ENCODE data around the gene CARD14. TPM values are rescaled to one million over a fixed set of nuclear protein-coding genes. Genes with fewer than 3 reads are reported as not detected.

Gene CARD14
- polyA plus RNA-seq, 1 experiment: not detected

DNA sequence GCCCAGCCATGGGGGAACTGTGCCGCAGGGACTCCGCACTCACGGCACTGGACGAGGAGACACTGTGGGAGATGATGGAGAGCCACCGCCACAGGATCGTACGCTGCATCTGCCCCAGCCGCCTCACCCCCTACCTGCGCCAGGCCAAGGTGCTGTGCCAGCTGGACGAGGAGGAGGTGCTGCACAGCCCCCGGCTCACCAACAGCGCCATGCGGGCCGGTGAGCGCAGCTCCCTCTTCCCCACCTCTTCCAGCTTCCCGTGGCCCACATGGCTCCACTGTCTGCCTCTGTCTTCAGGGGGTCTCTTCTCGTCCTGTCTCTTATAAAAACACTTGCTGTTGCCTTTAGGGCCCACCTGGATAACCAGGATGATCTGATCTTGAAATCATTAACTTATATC is 11.6 kb downstream of the CARD14 start:
- TF ChIP-seq, protein P1, sequence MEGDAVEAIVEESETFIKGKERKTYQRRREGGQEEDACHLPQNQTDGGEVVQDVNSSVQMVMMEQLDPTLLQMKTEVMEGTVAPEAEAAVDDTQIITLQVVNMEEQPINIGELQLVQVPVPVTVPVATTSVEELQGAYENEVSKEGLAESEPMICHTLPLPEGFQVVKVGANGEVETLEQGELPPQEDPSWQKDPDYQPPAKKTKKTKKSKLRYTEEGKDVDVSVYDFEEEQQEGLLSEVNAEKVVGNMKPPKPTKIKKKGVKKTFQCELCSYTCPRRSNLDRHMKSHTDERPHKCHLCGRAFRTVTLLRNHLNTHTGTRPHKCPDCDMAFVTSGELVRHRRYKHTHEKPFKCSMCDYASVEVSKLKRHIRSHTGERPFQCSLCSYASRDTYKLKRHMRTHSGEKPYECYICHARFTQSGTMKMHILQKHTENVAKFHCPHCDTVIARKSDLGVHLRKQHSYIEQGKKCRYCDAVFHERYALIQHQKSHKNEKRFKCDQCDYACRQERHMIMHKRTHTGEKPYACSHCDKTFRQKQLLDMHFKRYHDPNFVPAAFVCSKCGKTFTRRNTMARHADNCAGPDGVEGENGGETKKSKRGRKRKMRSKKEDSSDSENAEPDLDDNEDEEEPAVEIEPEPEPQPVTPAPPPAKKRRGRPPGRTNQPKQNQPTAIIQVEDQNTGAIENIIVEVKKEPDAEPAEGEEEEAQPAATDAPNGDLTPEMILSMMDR (IDR thresholded peaks at IDR 0.05; ENCODE audit: low read depth, low read length): no peak
- H3K27ac ChIP-seq (ENCODE audit: low read depth, low read length): no peak overlapping the region
- H3K9me3 ChIP-seq (ENCODE audit: control insufficient read depth, insufficient read depth, low read length): no peaks in the 10 kb centered on the region; the same call in 1 of the 2 replicates
- ChIA-PET POLR2A (no interaction called here), CTCF (interaction anchor here (1.0 kb wide), 1 partner anchor 13 kb away, joined by 3 read pairs; no protein-coding TSS in a partner anchor)
- H3K27me3 ChIP-seq (ENCODE audit: control insufficient read depth, insufficient read depth, low read length): peaks cover 45% of the 10 kb centered on the region
- H3K4me3 ChIP-seq (ENCODE audit: low read depth, low read length): no peak overlapping the region
- DNase-seq (ENCODE audit: low read depth, low spot score): no peak

DNA sequence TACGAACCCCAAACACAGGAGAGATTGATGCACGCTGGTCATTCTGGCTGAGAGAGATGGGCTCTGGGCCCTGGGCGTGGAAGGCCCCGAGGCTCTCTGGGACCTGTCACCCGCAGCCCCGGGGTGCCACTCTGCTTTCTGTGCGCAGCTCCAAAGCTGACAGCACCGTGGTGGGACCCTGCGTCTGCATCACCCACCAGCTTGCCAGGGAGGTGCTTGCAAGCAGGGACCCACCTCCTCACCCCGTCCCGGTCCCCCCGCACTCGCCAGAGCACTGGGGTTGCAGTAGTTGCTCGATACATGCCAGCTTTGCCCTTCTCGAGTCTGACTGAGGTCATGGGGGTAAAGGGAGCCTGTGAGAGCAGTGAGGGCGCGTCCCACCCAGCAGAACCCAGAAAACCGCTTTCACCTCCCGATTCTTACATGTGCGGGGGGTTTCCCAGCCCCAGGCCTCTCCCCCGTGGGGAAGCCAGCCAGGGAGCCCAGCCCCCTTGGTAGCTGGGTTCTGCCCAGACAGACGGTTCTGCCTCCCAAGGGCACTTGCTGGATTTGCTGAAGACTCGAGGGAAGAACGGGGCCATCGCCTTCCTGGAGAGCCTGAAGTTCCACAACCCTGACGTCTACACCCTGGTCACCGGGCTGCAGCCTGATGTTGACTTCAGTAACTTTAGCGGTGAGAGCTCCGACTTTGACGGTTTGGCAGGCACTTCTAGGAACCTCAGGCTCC is 12.5 kb downstream of the CARD14 start:
- no peak overlapping the region for H3K4me3 ChIP-seq (ENCODE audit: low read depth, low read length)
- TF ChIP-seq, protein P1 (IDR thresholded peaks at IDR 0.05; ENCODE audit: low read depth, low read length): no peak
- no peak for DNase-seq (ENCODE audit: low read depth, low spot score)
- ChIA-PET POLR2A (interaction anchor here (0.6 kb wide), 1 partner anchor 15 kb away, joined by 3 read pairs; no protein-coding TSS in a partner anchor), CTCF (no interaction called here)
- H3K27me3 ChIP-seq (ENCODE audit: control insufficient read depth, insufficient read depth, low read length): peaks cover 42% of the 10 kb centered on the region
- no peaks in the 10 kb centered on the region; the same call in 1 of the 2 replicates for H3K9me3 ChIP-seq (ENCODE audit: control insufficient read depth, insufficient read depth, low read length)
- no peak overlapping the region for H3K27ac ChIP-seq (ENCODE audit: low read depth, low read length)

DNA sequence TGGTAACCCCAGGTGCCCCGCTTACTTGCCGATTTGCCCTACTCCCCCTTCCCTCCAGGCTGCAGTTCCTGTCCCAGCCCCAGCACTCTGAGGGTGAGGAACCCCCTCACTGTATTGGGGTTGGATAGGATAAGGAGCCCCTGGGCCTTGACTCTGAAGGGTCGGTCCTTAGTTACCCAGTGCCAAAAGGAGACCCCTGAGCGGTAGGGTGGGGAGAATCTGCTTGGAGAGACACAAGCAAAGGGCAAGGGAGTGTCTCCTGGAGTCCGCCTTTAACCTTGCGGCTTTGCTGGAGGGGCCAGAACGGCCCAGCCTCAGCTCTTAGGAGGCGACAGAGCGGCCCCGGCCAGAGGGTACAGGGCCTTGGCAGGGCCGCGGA is 13.0 kb downstream of the CARD14 start:
- H3K9me3 ChIP-seq (ENCODE audit: control insufficient read depth, insufficient read depth, low read length): no peaks in the 10 kb centered on the region; the same call in 1 of the 2 replicates
- ChIA-PET CTCF (no interaction called here), POLR2A (no interaction called here)
- DNase-seq (ENCODE audit: low read depth, low spot score): no peak
- TF ChIP-seq, protein P1 (IDR thresholded peaks at IDR 0.05; ENCODE audit: low read depth, low read length): no peak
- peaks cover 39% of the 10 kb centered on the region for H3K27me3 ChIP-seq (ENCODE audit: control insufficient read depth, insufficient read depth, low read length)
- H3K4me3 ChIP-seq (ENCODE audit: low read depth, low read length): no peak overlapping the region
- H3K27ac ChIP-seq (ENCODE audit: low read depth, low read length): no peak overlapping the region

DNA sequence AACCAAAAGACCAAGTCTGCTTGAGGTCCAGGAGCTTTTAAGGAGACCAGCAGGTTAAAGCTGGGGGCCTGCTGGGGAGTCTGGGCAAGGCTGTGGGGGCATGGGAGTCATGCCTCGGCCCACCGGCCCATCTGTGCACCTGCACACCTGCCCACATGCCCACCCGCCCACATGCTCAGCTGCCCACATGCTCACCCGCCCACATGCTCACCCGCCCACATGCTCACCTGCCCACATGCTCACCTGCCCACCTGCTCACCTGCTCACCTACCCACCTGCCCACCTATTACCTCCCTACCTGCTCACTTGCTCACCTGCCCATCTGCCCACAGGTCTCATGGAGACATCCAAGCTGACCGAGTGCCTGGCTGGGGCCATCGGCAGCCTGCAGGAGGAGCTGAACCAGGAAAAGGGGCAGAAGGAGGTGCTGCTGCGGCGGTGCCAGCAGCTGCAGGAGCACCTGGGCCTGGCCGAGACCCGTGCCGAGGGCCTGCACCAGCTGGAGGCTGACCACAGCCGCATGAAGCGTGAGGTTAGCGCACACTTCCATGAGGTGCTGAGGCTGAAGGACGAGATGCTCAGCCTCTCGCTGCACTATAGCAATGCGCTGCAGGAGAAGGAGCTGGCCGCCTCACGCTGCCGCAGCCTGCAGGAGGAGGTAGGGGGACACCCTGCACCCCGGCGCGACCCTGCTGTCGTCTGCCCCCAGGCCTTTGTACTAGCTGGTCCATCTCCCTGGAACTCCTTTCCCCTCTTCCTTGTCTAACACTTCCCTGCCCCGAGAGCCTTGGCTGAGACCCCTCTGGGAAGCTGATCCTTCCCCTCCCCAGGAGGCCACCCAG is 14.0 kb downstream of the CARD14 start:
- Histone ChIP-seq H3K9me3 (ENCODE audit: control insufficient read depth, insufficient read depth, low read length) (peaks cover 4% of the 10 kb centered on the region), H3K27ac (ENCODE audit: low read depth, low read length) (no peak overlapping the region), H3K27me3 (ENCODE audit: control insufficient read depth, insufficient read depth, low read length) (peaks cover 39% of the 10 kb centered on the region), H3K4me3 (ENCODE audit: low read depth, low read length) (no peak overlapping the region)
- ChIA-PET CTCF (no interaction called here), POLR2A (no interaction called here)
- DNase-seq (ENCODE audit: low read depth, low spot score): no peak
- TF ChIP-seq, protein P1 (IDR thresholded peaks at IDR 0.05; ENCODE audit: low read depth, low read length): no peak

DNA sequence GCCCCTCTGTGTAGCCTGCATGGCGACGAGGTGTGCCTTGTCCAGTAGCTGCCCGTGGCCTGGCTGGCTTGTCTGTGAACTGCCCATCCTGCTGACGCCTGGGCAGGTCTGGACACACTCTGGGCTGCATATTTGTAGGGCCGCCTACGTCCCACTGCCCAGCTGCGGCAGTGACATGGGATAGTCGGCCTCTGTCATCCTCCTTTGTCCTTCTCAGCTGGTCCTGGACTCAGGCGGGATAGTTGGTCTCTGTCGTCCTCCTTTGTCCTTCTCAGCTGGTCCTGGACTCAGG is 14.5 kb downstream of the CARD14 start:
- POLR2A ChIA-PET: no interaction called here
- Histone ChIP-seq H3K27me3 (ENCODE audit: control insufficient read depth, insufficient read depth, low read length) (peaks cover 36% of the 10 kb centered on the region), H3K4me3 (ENCODE audit: low read depth, low read length) (no peak overlapping the region), H3K27ac (ENCODE audit: low read depth, low read length) (no peak overlapping the region), H3K9me3 (ENCODE audit: control insufficient read depth, insufficient read depth, low read length) (peaks cover 4% of the 10 kb centered on the region)
- DNase-seq (ENCODE audit: low read depth, low spot score): no peak
- CTCF ChIA-PET: no interaction called here
- TF ChIP-seq, protein P1 (IDR thresholded peaks at IDR 0.05; ENCODE audit: low read depth, low read length): no peak

Measured in AG04450 (cell line).